ENCODE data around the gene POLR2M. TPM values are rescaled to one million over a fixed set of nuclear protein-coding genes. Genes with fewer than 3 reads are reported as not detected.

The POLR2M gene
- total RNA-seq, 1 experiment from 2014 or later, result 221 TPM

- Histone ChIP-seq H3K27me3 (ENCODE audit: low read length) (no peaks in the 10 kb centered on the region), H3K9me3 (ENCODE audit: low read length) (no peaks in the 10 kb centered on the region), H3K36me3 (ENCODE audit: insufficient read depth, low read length) (peaks cover 23% of the 10 kb centered on the region), H3K4me3 (ENCODE audit: low read length) (no peak overlapping the region), H3K4me2 (ENCODE audit: low read depth, low read length, poor library complexity, severe bottlenecking) (no peak overlapping the region), H2AFZ (ENCODE audit: low read length) (no peak overlapping the region), H4K20me1 (ENCODE audit: insufficient read depth, low read depth, low read length) (no peaks in the 10 kb centered on the region), H3K79me2 (ENCODE audit: low read length) (no peaks in the 10 kb centered on the region), H3K9me2 (replicated peaks; ENCODE audit: insufficient read depth, low read length) (no peaks in the 10 kb centered on the region), H3K4me1 (ENCODE audit: low read length) (no peaks in the 10 kb centered on the region), H3K27ac (ENCODE audit: low read length) (no peak overlapping the region), H3K9ac (ENCODE audit: low read length) (no peak overlapping the region)
- DNase-seq, result no peak
Observed at GRCh38 chr15:57720867-57721266, 14.4 kb downstream of the POLR2M start.

GRCh38 chr15:57726411-57726810 lies 19.9 kb downstream of the POLR2M start:
- H3K9ac ChIP-seq (ENCODE audit: low read length), result no peak overlapping the region
- no peaks in the 10 kb centered on the region for H3K27me3 ChIP-seq (ENCODE audit: low read length)
- no peaks in the 10 kb centered on the region for H3K4me1 ChIP-seq (ENCODE audit: low read length)
- H3K36me3 ChIP-seq (ENCODE audit: insufficient read depth, low read length), result no peaks in the 10 kb centered on the region
- no peaks in the 10 kb centered on the region for H3K9me2 ChIP-seq (replicated peaks; ENCODE audit: insufficient read depth, low read length)
- H2AFZ ChIP-seq (ENCODE audit: low read length), result no peak overlapping the region
- no peak overlapping the region for H3K4me3 ChIP-seq (ENCODE audit: low read length)
- DNase-seq, result no peak
- H3K79me2 ChIP-seq (ENCODE audit: low read length), result no peaks in the 10 kb centered on the region
- no peak overlapping the region for H3K4me2 ChIP-seq (ENCODE audit: low read depth, low read length, poor library complexity, severe bottlenecking)
- no peak overlapping the region for H3K27ac ChIP-seq (ENCODE audit: low read length)
- H4K20me1 ChIP-seq (ENCODE audit: insufficient read depth, low read depth, low read length), result no peaks in the 10 kb centered on the region
- no peaks in the 10 kb centered on the region for H3K9me3 ChIP-seq (ENCODE audit: low read length)

GRCh38 chr15:57727031-57727430 lies 20.5 kb downstream of the POLR2M start:
- no peaks in the 10 kb centered on the region for H3K9me2 ChIP-seq (replicated peaks; ENCODE audit: insufficient read depth, low read length)
- no peak overlapping the region for H3K27ac ChIP-seq (ENCODE audit: low read length)
- DNase-seq, result no peak
- H4K20me1 ChIP-seq (ENCODE audit: insufficient read depth, low read depth, low read length), result no peaks in the 10 kb centered on the region
- no peak overlapping the region for H3K9ac ChIP-seq (ENCODE audit: low read length)
- H2AFZ ChIP-seq (ENCODE audit: low read length), result no peak overlapping the region
- no peaks in the 10 kb centered on the region for H3K79me2 ChIP-seq (ENCODE audit: low read length)
- H3K4me1 ChIP-seq (ENCODE audit: low read length), result no peaks in the 10 kb centered on the region
- H3K9me3 ChIP-seq (ENCODE audit: low read length), result no peaks in the 10 kb centered on the region
- H3K36me3 ChIP-seq (ENCODE audit: insufficient read depth, low read length), result no peaks in the 10 kb centered on the region
- no peak overlapping the region for H3K4me2 ChIP-seq (ENCODE audit: low read depth, low read length, poor library complexity, severe bottlenecking)
- H3K27me3 ChIP-seq (ENCODE audit: low read length), result no peaks in the 10 kb centered on the region
- no peak overlapping the region for H3K4me3 ChIP-seq (ENCODE audit: low read length)

- Histone ChIP-seq H3K9ac (ENCODE audit: low read length) (no peak overlapping the region), H4K20me1 (ENCODE audit: insufficient read depth, low read depth, low read length) (no peaks in the 10 kb centered on the region), H3K4me1 (ENCODE audit: low read length) (no peaks in the 10 kb centered on the region), H3K4me3 (ENCODE audit: low read length) (no peak overlapping the region), H3K36me3 (ENCODE audit: insufficient read depth, low read length) (no peaks in the 10 kb centered on the region), H3K9me2 (replicated peaks; ENCODE audit: insufficient read depth, low read length) (no peaks in the 10 kb centered on the region), H3K27me3 (ENCODE audit: low read length) (no peaks in the 10 kb centered on the region), H3K4me2 (ENCODE audit: low read depth, low read length, poor library complexity, severe bottlenecking) (no peak overlapping the region), H3K79me2 (ENCODE audit: low read length) (no peaks in the 10 kb centered on the region), H3K9me3 (ENCODE audit: low read length) (no peaks in the 10 kb centered on the region), H3K27ac (ENCODE audit: low read length) (no peak overlapping the region), H2AFZ (ENCODE audit: low read length) (no peak overlapping the region)
- DNase-seq, result no peak
Observed at GRCh38 chr15:57728436-57728835, 21.9 kb downstream of the POLR2M start.

DNA sequence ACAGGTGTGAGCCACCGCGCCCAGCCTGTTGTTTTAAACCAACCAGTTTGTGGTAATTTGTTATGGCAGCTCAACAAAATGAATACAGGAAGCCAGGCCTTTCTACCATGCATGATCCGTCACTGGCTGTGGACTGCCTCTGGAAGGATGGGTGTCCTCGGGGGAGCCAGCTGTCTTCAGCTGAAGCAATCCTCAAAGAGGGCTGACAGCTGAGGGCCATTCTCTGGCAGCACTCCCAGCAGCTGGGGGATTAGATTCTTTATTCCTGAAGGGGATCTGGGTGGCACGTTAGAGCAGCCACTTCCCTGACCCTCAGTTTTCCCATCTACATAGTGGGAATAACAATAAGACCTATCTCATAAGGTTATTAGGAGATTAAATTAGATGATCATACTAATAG lies 24.4 kb downstream of the POLR2M start:
- Histone ChIP-seq H3K27me3 (ENCODE audit: low read length) (no peaks in the 10 kb centered on the region), H3K4me2 (ENCODE audit: low read depth, low read length, poor library complexity, severe bottlenecking) (no peak overlapping the region), H3K79me2 (ENCODE audit: low read length) (no peaks in the 10 kb centered on the region), H3K36me3 (ENCODE audit: insufficient read depth, low read length) (no peaks in the 10 kb centered on the region), H3K4me3 (ENCODE audit: low read length) (no peak overlapping the region), H3K4me1 (ENCODE audit: low read length) (peaks cover 3% of the 10 kb centered on the region; the same call in 1 of the 2 replicates), H3K27ac (ENCODE audit: low read length) (no peak overlapping the region), H3K9me2 (replicated peaks; ENCODE audit: insufficient read depth, low read length) (no peaks in the 10 kb centered on the region), H2AFZ (ENCODE audit: low read length) (no peak overlapping the region), H4K20me1 (ENCODE audit: insufficient read depth, low read depth, low read length) (no peaks in the 10 kb centered on the region), H3K9ac (ENCODE audit: low read length) (no peak overlapping the region), H3K9me3 (ENCODE audit: low read length) (no peaks in the 10 kb centered on the region)
- DNase-seq, result no peak

GRCh38 chr15:57731530-57732103 lies 25.1 kb downstream of the POLR2M start:
- H3K9ac ChIP-seq (ENCODE audit: low read length), result no peak overlapping the region
- H3K79me2 ChIP-seq (ENCODE audit: low read length), result no peaks in the 10 kb centered on the region
- no peaks in the 10 kb centered on the region for H3K9me3 ChIP-seq (ENCODE audit: low read length)
- H3K4me1 ChIP-seq (ENCODE audit: low read length), result peaks cover 3% of the 10 kb centered on the region; the same call in 1 of the 2 replicates
- no peak overlapping the region for H3K4me2 ChIP-seq (ENCODE audit: low read depth, low read length, poor library complexity, severe bottlenecking)
- no peak overlapping the region for H3K4me3 ChIP-seq (ENCODE audit: low read length)
- no peak overlapping the region for H3K27ac ChIP-seq (ENCODE audit: low read length)
- no peak overlapping the region for H2AFZ ChIP-seq (ENCODE audit: low read length)
- no peak for DNase-seq
- no peaks in the 10 kb centered on the region for H4K20me1 ChIP-seq (ENCODE audit: insufficient read depth, low read depth, low read length)
- H3K27me3 ChIP-seq (ENCODE audit: low read length), result no peaks in the 10 kb centered on the region
- no peaks in the 10 kb centered on the region for H3K36me3 ChIP-seq (ENCODE audit: insufficient read depth, low read length)
- no peaks in the 10 kb centered on the region for H3K9me2 ChIP-seq (replicated peaks; ENCODE audit: insufficient read depth, low read length)

GRCh38 chr15:57732526-57733331 lies 26.2 kb downstream of the POLR2M start:
- DNase-seq, result peak; percentile 76
- Histone ChIP-seq H3K4me2 (ENCODE audit: low read depth, low read length, poor library complexity, severe bottlenecking) (no peak overlapping the region), H2AFZ (ENCODE audit: low read length) (no peak overlapping the region), H3K4me3 (ENCODE audit: low read length) (no peak overlapping the region), H3K4me1 (ENCODE audit: low read length) (peaks cover 3% of the 10 kb centered on the region; the same call in 1 of the 2 replicates), H4K20me1 (ENCODE audit: insufficient read depth, low read depth, low read length) (no peaks in the 10 kb centered on the region), H3K36me3 (ENCODE audit: insufficient read depth, low read length) (no peaks in the 10 kb centered on the region), H3K27ac (ENCODE audit: low read length) (no peak overlapping the region), H3K9me2 (replicated peaks; ENCODE audit: insufficient read depth, low read length) (no peaks in the 10 kb centered on the region), H3K27me3 (ENCODE audit: low read length) (no peaks in the 10 kb centered on the region), H3K9ac (ENCODE audit: low read length) (no peak overlapping the region), H3K79me2 (ENCODE audit: low read length) (no peaks in the 10 kb centered on the region), H3K9me3 (ENCODE audit: low read length) (no peaks in the 10 kb centered on the region)

- H3K9me3 ChIP-seq (ENCODE audit: low read length), result no peaks in the 10 kb centered on the region
Observed at GRCh38 chr15:57734860-57735259, 28.3 kb downstream of the POLR2M start.

More at GRCh38 chr15:57734860-57735259, 28.3 kb downstream of the POLR2M start:
- H3K4me2 ChIP-seq (ENCODE audit: low read depth, low read length, poor library complexity, severe bottlenecking), result no peak overlapping the region
- H3K36me3 ChIP-seq (ENCODE audit: insufficient read depth, low read length), result no peaks in the 10 kb centered on the region
- H3K27me3 ChIP-seq (ENCODE audit: low read length), result no peaks in the 10 kb centered on the region
- H3K27ac ChIP-seq (ENCODE audit: low read length), result no peak overlapping the region
- peaks cover 3% of the 10 kb centered on the region; the same call in 1 of the 2 replicates for H3K4me1 ChIP-seq (ENCODE audit: low read length)
- DNase-seq, result no peak
- no peaks in the 10 kb centered on the region for H3K79me2 ChIP-seq (ENCODE audit: low read length)
- H3K4me3 ChIP-seq (ENCODE audit: low read length), result no peak overlapping the region
- no peaks in the 10 kb centered on the region for H3K9me2 ChIP-seq (replicated peaks; ENCODE audit: insufficient read depth, low read length)
- H4K20me1 ChIP-seq (ENCODE audit: insufficient read depth, low read depth, low read length), result no peaks in the 10 kb centered on the region
- no peak overlapping the region for H3K9ac ChIP-seq (ENCODE audit: low read length)
- H2AFZ ChIP-seq (ENCODE audit: low read length), result no peak overlapping the region

Measured in Karpas-422 (cell line).